HG02870 (cell line): ENCODE measurements around the gene MNX1.

ENCODE experiments used
- ATAC-seq: cut with Tn5 transposase; IDR thresholded peaks from one replicate; pipeline ENCODE4 v1.9.1; 2021; ENCODE audit warnings: mild to moderate bottlenecking, moderate library complexity; ENCODE audit not compliant: unreplicated experiment

The MNX1 gene

GRCh38 chr7:157003756-157004520 lies 6.5 kb downstream of the MNX1 start:
- no peak for ATAC-seq

GRCh38 chr7:157003445-157003755 lies 7.1 kb downstream of the MNX1 start:
- no peak for ATAC-seq

- ATAC-seq = no peak
These were observed 7.5 kb downstream of the MNX1 start for GRCh38 chr7:157002819-157003421.

DNA sequence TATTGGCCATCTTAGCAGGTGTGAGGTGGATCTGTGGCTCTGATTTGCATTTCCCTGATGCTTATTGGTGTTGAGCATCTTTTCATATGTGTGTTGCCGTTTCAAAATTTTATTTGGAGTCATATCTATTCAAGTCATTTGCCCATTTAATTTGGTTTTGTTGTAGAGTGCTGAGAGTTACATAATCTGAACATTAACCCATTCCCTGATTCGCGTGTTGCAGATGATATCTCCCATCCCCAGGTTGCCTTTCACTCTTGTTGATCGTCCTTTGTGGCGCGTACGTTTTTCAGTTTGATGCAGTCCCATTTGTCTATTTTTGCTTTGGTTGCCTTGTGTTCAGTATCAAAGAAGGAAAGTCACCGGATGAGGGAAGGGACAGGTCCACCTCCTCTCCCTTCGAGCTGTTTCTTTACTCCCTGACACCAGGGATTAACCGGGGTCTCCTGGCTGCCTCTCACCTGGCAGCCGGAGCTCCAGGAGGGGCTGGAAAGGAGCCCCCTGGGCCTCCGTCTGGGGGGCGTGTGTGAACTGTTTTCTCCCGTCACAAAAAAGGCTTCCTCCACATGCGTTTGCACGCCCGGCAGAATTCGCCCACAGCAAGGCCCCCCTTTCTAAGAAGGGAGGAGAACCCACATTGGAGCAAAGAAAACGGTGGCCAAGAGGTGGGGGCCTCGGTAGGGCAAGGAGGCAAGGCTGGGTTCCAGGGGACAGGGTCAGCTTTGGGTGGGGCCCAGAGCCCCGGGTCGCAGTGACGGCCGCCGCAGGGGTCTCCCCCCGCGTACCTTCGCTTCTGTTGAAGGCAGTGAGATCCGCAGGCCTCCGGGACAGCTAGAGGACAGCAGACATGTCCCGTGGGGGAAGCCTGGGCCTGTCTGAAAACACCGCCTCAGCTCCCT lies 8.3 kb downstream of the MNX1 start:
- ATAC-seq = no peak

DNA sequence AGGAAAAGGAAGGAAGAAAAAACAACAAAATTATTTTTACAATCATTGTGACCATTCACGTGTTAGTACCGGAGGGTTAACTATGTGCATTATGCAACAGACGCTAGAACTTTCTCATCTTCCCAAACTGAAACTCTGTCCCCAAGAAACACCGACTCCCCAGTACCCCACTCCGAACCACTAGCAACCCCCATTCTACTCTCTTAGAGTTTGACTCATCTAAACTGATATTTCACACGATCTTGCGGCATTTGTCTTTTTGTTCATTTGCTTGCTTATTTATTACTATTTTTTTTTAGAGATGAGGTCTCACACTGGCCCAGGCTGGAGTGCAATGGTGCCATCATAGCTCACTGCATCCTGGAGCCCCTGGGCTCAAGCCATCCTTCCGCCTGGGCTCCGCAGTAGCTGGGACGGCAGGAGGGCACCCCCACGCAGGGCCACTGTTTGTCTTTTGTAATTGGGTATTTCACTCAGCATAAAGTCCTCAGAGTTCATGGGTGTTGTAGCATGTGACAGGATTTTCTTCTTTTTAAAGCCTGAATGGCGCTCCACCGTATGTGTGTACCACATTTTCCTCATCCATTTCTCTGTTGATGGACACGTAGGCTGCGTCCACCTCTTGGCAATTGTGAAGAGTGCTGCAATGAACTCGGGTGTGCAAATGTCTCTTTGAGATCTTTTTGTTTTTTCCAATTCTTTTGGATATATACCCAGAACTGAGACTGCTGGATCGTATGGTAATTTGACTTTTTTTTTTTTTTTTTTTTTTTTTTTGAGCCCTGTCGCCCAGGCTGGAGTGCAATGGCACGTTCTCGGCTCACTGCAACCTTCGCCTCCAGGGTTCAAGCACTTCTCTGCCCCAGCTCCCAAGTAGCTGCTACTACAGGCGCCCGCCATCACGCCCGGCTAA lies 9.5 kb downstream of the MNX1 start:
- ATAC-seq = no peak

DNA sequence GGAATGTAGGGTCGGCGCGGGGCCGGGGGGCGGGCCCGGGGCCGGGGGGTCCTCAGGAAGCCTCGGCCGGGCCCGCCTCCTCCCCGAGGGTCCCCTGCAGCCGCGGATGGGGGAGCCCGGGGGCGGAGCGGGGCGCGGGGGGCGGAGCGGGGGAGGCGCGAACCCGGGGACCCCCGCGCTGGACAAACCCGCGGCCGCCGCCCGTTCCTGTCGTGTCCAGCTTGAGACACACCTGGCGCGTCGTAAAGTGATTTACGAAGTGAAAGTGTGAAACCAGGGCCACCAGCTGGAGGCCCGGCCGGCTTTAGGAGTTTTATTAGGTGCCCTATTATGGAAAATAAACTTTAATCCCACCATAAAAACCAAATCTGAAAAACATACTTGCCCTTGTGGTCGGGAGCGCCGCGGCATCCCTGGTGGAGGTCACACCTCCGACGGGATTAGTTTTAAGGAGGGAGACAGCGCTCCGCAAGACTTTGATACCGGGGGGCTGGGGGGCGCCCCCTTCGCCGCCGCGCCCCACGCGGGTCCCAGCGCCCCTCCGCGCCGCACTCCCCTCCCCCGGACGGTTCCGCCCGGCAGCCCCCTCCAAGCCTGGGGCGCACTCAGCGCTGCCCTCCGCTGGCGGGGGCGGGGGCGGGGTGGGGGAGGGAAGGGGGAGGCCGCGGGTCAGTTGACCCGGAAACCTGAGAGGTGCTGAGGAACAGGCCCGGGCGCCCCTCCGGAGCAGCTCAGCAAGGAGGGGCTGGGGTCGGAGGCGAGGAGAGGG lies 10.3 kb downstream of the MNX1 start:
- no peak for ATAC-seq

DNA sequence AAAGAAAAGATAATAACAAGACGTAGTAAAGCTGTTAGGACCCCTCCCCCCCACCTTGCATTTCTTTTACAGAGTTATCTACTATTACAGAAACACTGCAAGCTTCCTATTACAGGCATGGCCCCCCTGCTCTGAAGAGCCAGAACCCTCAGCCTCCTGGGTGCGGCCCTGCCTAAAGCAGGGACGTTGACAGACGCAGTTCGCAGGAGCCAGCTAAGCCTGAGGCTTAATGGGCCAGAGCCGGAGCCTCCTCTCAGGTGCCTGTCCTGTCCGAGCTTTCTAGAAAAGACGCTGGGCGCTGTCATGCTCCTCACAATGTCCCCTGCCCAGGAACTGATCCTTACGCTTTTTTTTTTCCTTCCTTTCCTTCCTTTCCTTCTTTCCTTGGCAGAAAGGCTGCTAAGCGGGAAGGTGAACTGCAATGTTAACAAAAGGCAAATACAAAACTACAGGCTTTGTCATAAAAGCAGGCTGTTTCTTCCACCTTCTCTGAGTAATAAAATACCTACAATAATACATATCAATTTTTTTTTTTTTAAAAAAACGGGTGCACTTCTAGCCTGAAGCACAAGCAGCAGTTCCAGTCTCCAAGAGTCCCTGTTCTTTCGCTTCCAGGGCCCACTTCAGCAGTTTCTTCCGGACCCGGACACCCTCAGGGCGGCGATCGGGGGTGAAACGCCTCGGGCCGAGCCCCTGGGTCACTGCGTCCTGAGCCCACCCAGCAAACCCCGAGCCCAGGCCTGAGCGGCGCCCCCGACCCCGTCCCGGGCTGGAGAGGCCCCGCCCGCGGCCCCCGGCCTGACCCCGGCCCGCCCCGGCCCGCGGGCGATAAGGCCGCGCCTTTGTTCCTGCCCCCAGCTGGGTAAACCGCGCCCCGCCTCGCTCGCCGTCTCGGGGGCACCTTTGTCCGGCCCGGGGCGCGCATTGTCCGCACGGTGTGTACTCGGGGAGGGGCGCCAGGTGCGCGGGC lies 11.2 kb downstream of the MNX1 start:
- ATAC-seq = no peak

DNA sequence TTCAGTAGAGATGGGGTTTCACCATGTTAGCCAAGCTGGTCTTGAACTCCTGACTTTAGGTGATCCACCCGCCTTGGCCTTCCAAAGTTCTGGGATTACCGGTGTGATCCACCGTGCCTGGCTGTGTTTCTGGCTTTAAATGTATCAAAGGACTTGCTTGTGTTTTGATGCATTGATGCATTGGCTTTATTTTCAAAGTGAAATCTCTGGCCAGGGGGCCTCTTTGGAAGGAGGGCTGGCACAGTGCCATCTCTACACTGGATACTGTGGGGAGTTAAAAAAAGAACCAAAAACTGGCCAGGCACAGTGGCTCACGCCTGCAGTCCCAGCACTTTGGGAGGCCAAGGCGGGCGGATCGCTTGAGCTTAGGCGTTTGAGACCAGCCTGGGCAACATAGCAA lies 16.0 kb downstream of the MNX1 start:
- ATAC-seq = no peak

DNA sequence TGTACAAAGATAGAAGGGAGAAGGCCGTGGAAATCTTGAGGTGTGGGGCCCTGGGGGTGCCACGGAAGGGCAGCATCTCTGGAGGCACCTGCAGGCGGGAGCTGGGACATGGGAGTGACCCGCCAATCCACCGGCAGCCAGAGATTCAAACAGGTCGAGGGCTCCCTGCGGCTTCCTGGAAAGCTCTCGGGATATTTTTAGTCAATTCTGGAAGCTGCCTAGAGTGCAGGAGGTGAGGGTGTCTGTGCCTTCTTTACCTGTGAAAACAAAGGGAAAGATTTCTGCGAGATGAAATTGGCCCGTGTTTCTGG lies 16.6 kb downstream of the MNX1 start:
- no peak for ATAC-seq

- ATAC-seq = no peak
These were observed 17.2 kb downstream of the MNX1 start for GRCh38 chr7:156993021-156993924.

DNA sequence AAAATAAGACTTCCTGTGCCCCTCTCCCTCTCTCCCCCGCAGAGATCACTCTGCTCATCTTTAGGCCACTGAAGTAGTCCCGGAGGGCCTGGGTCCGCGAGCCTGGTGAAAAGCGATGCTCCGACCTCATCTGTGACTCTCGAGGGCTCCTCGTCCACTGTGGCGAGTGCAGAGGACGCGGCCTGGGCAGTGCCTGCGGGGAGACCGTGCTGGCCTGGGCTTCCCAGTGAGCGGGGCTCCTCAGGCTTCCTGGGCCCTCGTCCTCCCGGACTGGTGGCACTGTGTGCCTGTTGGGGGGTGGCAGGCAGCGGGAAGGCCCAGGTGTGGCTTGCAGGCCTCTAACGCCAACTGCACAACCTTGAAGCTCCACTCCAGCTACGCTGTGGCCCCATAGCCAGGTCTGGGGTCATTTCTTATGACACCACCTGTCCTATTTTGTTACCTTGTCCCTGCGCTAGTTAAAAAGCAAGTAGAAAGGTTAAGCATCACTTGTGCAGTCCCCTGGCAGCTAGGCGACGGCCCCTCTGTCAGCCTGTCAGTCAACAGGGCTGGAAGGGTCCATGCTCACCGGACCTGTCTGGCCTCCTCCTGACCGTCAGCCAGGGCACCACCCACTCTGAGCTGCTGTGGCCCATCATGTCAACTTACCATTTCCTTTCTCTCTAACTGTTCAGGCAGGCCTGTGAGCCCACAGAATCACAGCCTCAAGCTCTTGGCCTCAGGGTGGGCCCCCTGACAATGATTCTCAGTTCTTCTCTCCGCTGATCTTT lies 20.5 kb downstream of the MNX1 start:
- ATAC-seq = no peak

- no peak for ATAC-seq
These were observed 21.9 kb downstream of the MNX1 start for GRCh38 chr7:156988343-156989185.

DNA sequence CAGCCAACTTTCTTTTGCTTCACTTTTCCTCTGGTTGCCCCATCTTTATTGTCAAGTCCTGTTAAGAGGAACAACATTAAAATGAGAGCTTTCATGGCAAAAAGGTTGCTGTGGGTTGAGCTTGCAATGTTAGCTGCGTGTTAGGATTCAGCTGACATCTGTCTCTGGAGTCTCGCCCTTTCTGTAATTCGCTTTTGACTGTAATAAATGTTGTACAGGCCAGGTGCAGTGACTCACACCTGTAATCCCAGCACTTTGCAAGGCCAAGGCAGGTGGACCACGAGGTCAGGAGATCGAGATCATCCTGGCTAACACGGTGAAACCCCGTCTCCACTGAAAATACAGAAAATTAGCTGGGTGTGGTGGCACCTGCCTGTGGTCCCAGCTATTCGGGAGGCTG lies 24.1 kb downstream of the MNX1 start:
- ATAC-seq = no peak

DNA sequence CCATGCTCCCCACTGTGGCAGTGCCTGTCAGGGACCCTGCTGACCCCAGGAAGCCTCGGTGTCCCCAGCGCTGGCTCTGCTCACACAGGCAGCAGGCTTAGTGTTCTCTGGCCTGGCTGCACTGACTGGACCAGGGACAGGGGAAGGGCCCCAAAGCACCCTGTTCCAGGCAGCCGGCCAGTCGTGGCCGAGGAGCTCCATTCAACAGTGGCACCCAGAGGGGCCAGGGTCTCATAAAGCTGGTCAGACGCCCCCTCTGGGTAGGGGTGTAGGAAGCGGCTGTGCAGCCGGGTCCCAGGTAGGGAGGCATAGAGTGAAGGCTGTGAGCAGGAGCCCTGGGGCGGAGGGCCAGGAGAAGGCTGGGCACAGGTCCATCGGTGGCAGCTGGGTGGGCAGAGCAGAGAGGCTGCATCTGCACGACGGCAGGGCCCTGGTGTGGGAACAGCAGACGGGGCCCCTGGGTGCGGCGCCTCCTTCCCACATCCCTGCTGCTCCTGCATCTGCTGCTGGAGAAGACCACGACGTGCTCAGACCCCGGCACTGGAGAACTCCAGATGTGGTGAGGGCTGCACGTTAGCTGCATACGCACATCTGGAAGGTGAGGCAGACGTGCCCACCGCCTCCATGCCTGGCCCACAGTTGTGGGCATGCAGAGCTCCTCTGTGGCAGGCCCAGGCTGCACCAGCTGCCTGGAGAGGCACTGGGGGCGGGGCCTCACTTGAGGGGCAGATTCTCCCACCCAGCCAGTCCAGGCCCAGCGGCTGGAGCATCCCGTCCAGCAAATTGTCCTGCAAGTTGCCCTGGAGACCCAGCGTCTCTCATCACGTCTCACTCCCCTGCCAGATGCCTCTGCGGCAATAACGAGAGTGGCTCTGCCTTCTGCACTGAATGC lies 25.1 kb downstream of the MNX1 start:
- no peak for ATAC-seq

- ATAC-seq = no peak
These were observed 26.1 kb downstream of the MNX1 start for GRCh38 chr7:156984174-156984891.
